GM13977 (cell line): ENCODE data around the gene SAMD11.

Experiments
- DNase-seq: peaks from one replicate; pipeline ENCODE4 v3.0.0; 2012; ENCODE audit warnings: low spot score
- CTCF ChIP-seq: IDR thresholded peaks from 2 replicates; pipeline ENCODE4 v1.5.1; 2012; ENCODE audit warnings: mild to moderate bottlenecking, control low read depth; ENCODE audit not compliant: insufficient read depth; ENCODE audit errors: extremely low read depth, missing control alignments
- in situ Hi-C: fragments of 300-500 bp; cut with MboI; formaldehyde crosslinking; loops from one replicate; pipeline ENCODE4 v1.12.0; 2022; ENCODE audit warnings: low sequenced_read_pairs, low pct_unique_long_range_greater_than_20kb, mixed read lengths, inconsistent platforms; ENCODE audit not compliant: unreplicated experiment

The SAMD11 gene

GRCh38 chr1:915295-916172 is 8.2 kb upstream of the SAMD11 start:
- TF ChIP-seq CTCF: no peak
- in situ Hi-C loops: no loop called here

GRCh38 chr1:916173-917075 is 7.3 kb upstream of the SAMD11 start:
- in situ Hi-C loops: no loop called here
- no peak for TF ChIP-seq CTCF
- no peak for DNase-seq

More at GRCh38 chr1:915295-916172, 8.2 kb upstream of the SAMD11 start:
- no peak for DNase-seq

- in situ Hi-C loops: no loop called here
- no peak for TF ChIP-seq CTCF
- DNase-seq: no peak
Measured at GRCh38 chr1:917076-917459, 6.7 kb upstream of the SAMD11 start.

- no peak for DNase-seq
- in situ Hi-C loops: no loop called here
- no peak for TF ChIP-seq CTCF
Measured at GRCh38 chr1:917466-918091, 6.1 kb upstream of the SAMD11 start.

- no peak for TF ChIP-seq CTCF
- no peak for DNase-seq
- in situ Hi-C loops: no loop called here
Measured at GRCh38 chr1:918353-918752, 5.4 kb upstream of the SAMD11 start.

GRCh38 chr1:918843-919242 is 4.9 kb upstream of the SAMD11 start:
- TF ChIP-seq CTCF: no peak
- DNase-seq: no peak
- in situ Hi-C loops: no loop called here
